ENCODE measurements around the gene PHLDA2.

GRCh38 chr11:2931771-2932738 lies 2.8 kb upstream of the PHLDA2 start:
- TF ChIP-seq POLR2AphosphoS5 (IDR thresholded peaks at IDR 0.05; ENCODE audit: low read depth, low read length) (no peak), POLR2A (IDR thresholded peaks at IDR 0.05; ENCODE audit: low read depth, low read length) (no peak), TAF1 (IDR thresholded peaks at IDR 0.05; ENCODE audit: low read depth, low read length) (no peak)

All from GM12891 (cell line).